SU-DHL-6 (cell line): ENCODE measurements around the gene MRPS15.

Experiments used
- H2AFZ ChIP-seq: fragments of 200-600 bp; sonication (generic); 2 replicates; pipeline ENCODE4 v1.6.1; 2014; ENCODE audit warnings: low read depth, mild to moderate bottlenecking, moderate library complexity, mixed read lengths, antibody characterized with exemption, low read length; ENCODE audit not compliant: severe bottlenecking
- H3F3A ChIP-seq: fragments of 200-600 bp; shearing (Covaris generic); 2 replicates; pipeline ENCODE4 v1.6.0; 2016; ENCODE audit warnings: antibody characterized with exemption, mild to moderate bottlenecking; ENCODE audit not compliant: insufficient read depth
- H3K27ac ChIP-seq: fragments of 200-600 bp; sonication (generic); 2 replicates; pipeline ENCODE4 v1.5.1; 2016; ENCODE audit warnings: low read depth, mild to moderate bottlenecking, low read length, moderate library complexity, mixed read lengths
- H3K27me3 ChIP-seq: fragments of 200-600 bp; sonication (generic), shearing (Covaris generic); 2 replicates; pipeline ENCODE4 v1.6.0; 2014; ENCODE audit warnings: mild to moderate bottlenecking, low read length
- H3K36me3 ChIP-seq: fragments of 200-600 bp; sonication (generic); 2 replicates; pipeline ENCODE4 v1.6.1; 2014; ENCODE audit warnings: mild to moderate bottlenecking, low read length, mixed read lengths
- H3K4me2 ChIP-seq: fragments of 300-600, 200-600 bp; shearing (Covaris generic), sonication (generic); 2 replicates; pipeline ENCODE4 v1.6.0; 2014; ENCODE audit warnings: low read length, low read depth, mild to moderate bottlenecking; ENCODE audit not compliant: poor library complexity, severe bottlenecking
- H3K4me3 ChIP-seq: fragments of 200-600 bp; sonication (generic); 2 replicates; pipeline ENCODE4 v1.5.1; 2014; ENCODE audit warnings: antibody characterized with exemption, low read length, mild to moderate bottlenecking, mixed read lengths; ENCODE audit not compliant: insufficient read depth, poor library complexity, severe bottlenecking
- H3K79me2 ChIP-seq: fragments of 200-600 bp; sonication (generic); 2 replicates; pipeline ENCODE4 v1.6.1; 2014; ENCODE audit warnings: mild to moderate bottlenecking, low read length, moderate library complexity; ENCODE audit not compliant: insufficient read depth
- H3K9ac ChIP-seq: fragments of 200-600 bp; sonication (generic); 2 replicates; pipeline ENCODE4 v1.7.0; 2014; ENCODE audit warnings: mild to moderate bottlenecking, low read length
- H3K9me2 ChIP-seq: fragments of 200-600 bp; sonication (generic); replicated peaks from 2 replicates; pipeline ENCODE4 v1.6.1; 2014; ENCODE audit warnings: low read length; ENCODE audit not compliant: insufficient read depth
- H3K9me3 ChIP-seq: fragments of 200-600 bp; sonication (generic); 2 replicates; pipeline ENCODE4 v1.6.1; 2014; ENCODE audit warnings: low read length, mixed read lengths; ENCODE audit not compliant: insufficient read depth
- H4K20me1 ChIP-seq: fragments of 200-600 bp; sonication (generic); 2 replicates; pipeline ENCODE4 v1.6.1; 2014; ENCODE audit warnings: low read depth, mild to moderate bottlenecking, antibody characterized with exemption, low read length, moderate library complexity, mixed read lengths
- EZH2phosphoT487 ChIP-seq: fragments of 200-600 bp; sonication (generic), shearing (Covaris generic); conservative IDR thresholded peaks from 2 replicates; pipeline ENCODE4 v1.6.1; 2018; ENCODE audit warnings: mild to moderate bottlenecking, antibody characterized with exemption, low read length, moderate library complexity, mixed read lengths
- TF ChIP-seq, protein P1 (sequence below): fragments of 200-600 bp; sonication (generic); IDR thresholded peaks from one replicate; pipeline ENCODE4 v1.5.1; 2017; ENCODE audit warnings: antibody characterized with exemption, mild to moderate bottlenecking, low read length, moderate library complexity; ENCODE audit not compliant: insufficient read depth, poor library complexity, severe bottlenecking

The MRPS15 gene

GRCh38 chr1:36419140-36419539 is 45.0 kb downstream of the MRPS15 start:
- no peaks in the 10 kb centered on the region for H4K20me1 ChIP-seq
- H3K27me3 ChIP-seq: no peaks in the 10 kb centered on the region
- H3K9me2 ChIP-seq: no peaks in the 10 kb centered on the region
- no peak overlapping the region for H3K9ac ChIP-seq
- TF ChIP-seq EZH2phosphoT487: no peak
- TF ChIP-seq, protein P1, sequence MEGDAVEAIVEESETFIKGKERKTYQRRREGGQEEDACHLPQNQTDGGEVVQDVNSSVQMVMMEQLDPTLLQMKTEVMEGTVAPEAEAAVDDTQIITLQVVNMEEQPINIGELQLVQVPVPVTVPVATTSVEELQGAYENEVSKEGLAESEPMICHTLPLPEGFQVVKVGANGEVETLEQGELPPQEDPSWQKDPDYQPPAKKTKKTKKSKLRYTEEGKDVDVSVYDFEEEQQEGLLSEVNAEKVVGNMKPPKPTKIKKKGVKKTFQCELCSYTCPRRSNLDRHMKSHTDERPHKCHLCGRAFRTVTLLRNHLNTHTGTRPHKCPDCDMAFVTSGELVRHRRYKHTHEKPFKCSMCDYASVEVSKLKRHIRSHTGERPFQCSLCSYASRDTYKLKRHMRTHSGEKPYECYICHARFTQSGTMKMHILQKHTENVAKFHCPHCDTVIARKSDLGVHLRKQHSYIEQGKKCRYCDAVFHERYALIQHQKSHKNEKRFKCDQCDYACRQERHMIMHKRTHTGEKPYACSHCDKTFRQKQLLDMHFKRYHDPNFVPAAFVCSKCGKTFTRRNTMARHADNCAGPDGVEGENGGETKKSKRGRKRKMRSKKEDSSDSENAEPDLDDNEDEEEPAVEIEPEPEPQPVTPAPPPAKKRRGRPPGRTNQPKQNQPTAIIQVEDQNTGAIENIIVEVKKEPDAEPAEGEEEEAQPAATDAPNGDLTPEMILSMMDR: no peak
- no peaks in the 10 kb centered on the region for H3K9me3 ChIP-seq
- no peak overlapping the region for H2AFZ ChIP-seq
- no peak overlapping the region for H3K27ac ChIP-seq
- no peak overlapping the region for H3K4me2 ChIP-seq
- no peaks in the 10 kb centered on the region for H3K36me3 ChIP-seq
- H3K4me3 ChIP-seq: no peak overlapping the region
- no peaks in the 10 kb centered on the region for H3F3A ChIP-seq
- H3K79me2 ChIP-seq: no peaks in the 10 kb centered on the region

DNA sequence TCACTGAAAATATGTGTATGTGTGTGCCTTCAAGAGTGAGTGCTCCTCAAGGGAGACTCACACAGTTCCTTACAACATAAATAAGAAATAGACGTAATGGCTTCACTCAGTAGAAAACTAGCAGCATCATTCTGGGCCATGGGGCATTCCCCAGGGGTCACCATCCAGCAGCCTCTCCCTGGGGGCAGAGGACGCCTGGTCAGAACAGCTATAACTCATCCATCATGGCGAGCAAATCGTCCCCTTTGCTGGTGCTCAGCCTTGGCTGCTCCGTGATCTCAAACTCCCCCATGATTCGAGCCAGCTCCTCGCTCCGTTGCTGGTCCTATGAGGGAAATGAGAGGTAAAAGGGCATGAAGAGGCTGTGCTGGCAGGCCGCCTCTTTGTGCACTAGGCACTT is 46.3 kb downstream of the MRPS15 start:
- Histone ChIP-seq H3K4me2 (no peak overlapping the region), H3K9ac (no peak overlapping the region), H3K36me3 (no peaks in the 10 kb centered on the region), H3K79me2 (no peaks in the 10 kb centered on the region), H3K27ac (no peak overlapping the region), H3K27me3 (no peaks in the 10 kb centered on the region), H3K9me3 (no peaks in the 10 kb centered on the region), H3F3A (no peaks in the 10 kb centered on the region), H2AFZ (no peak overlapping the region), H4K20me1 (no peaks in the 10 kb centered on the region), H3K4me3 (no peak overlapping the region), H3K9me2 (no peaks in the 10 kb centered on the region)
- TF ChIP-seq, protein P1: no peak
- TF ChIP-seq EZH2phosphoT487: no peak

GRCh38 chr1:36415661-36416326 is 48.4 kb downstream of the MRPS15 start:
- no peaks in the 10 kb centered on the region for H3K9me3 ChIP-seq
- no peak overlapping the region for H3K27ac ChIP-seq
- H3K36me3 ChIP-seq: no peaks in the 10 kb centered on the region
- no peak overlapping the region for H2AFZ ChIP-seq
- no peak overlapping the region for H3K9ac ChIP-seq
- TF ChIP-seq, protein P1: no peak
- TF ChIP-seq EZH2phosphoT487: no peak
- no peak overlapping the region for H3K4me3 ChIP-seq
- H4K20me1 ChIP-seq: no peaks in the 10 kb centered on the region
- H3K4me2 ChIP-seq: no peak overlapping the region
- H3K79me2 ChIP-seq: no peaks in the 10 kb centered on the region
- no peaks in the 10 kb centered on the region for H3K9me2 ChIP-seq
- no peaks in the 10 kb centered on the region for H3K27me3 ChIP-seq
- H3F3A ChIP-seq: no peaks in the 10 kb centered on the region
